ENCODE data around the gene MMRN2. TPM values are rescaled to one million over a fixed set of nuclear protein-coding genes. Genes with fewer than 3 reads are reported as not detected.
"Not testable (repeated sequence)": the region's sequence is repeated elsewhere in the genome, so short reads cannot be mapped to it uniquely, and the experiment has no call there.

MMRN2 gene
- total RNA-seq, 2 experiments from 2014 or later = not detected

GRCh38 chr10:86937502-86938154 is 19.8 kb downstream of the MMRN2 start:
- H3K9me3 Mint-ChIP-seq (ENCODE audit: low read depth) = no peaks in the 10 kb centered on the region
- H3K36me3 Mint-ChIP-seq = no peaks in the 10 kb centered on the region
- no peaks in the 10 kb centered on the region for H3K27me3 Mint-ChIP-seq
- no peak overlapping the region for H3K4me3 Mint-ChIP-seq
- H3K4me1 Mint-ChIP-seq = peaks cover 4% of the 10 kb centered on the region
- no peak overlapping the region for H3K27ac Mint-ChIP-seq
- ATAC-seq (no peak), DNase-seq (peak; percentile 27)
- CTCF ChIA-PET = interaction anchor here (1.1 to 3.5 kb wide), 10 partner anchors 9 to 249 kb away, joined by 3 to 35 read pairs (median 4); partner anchors contain the start of gene ADIRF

- Mint-ChIP-seq H3K4me3 (no peak overlapping the region), H3K27ac (no peak overlapping the region), H3K27me3 (no peaks in the 10 kb centered on the region), H3K4me1 (peaks cover 4% of the 10 kb centered on the region), H3K9me3 (ENCODE audit: low read depth) (no peaks in the 10 kb centered on the region), H3K36me3 (no peaks in the 10 kb centered on the region)
- peak; percentile 38 for DNase-seq
- CTCF ChIA-PET = interaction anchor here (1.3 to 1.5 kb wide), 3 partner anchors 10 to 248 kb away, joined by 3 to 4 read pairs (median 3); no protein-coding TSS in a partner anchor
- ATAC-seq = no peak
Observed at GRCh38 chr10:86936661-86937501, 20.5 kb downstream of the MMRN2 start.

DNA sequence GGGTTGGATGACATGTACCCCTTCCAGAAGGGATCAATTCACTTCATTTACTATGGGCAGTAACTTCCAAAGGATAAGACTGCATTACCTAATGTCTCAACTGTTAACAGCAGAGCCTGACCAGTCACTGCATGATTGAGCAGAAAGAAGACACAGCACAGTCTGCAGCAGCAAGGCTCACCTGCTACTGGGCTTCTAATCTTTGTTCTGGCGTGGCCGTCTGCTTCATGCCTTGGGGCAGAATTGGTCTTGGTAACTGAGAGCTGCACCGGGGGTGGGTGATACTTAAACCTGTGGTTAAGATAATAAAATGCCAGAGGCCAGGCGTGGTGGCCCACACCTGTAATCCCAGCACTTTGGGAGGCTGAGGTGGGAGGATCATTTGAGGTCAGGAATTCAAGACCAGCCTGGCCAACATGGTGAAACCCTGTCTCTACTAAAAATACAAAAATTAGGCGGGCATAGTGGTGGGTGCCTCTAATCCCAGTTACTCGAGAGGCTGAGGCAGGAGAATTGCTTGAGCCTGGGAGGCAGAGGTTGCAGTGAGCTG is 23.2 kb downstream of the MMRN2 start:
- H3K9me3 Mint-ChIP-seq (ENCODE audit: low read depth); H3K4me1 Mint-ChIP-seq; H3K27me3 Mint-ChIP-seq; H3K27ac Mint-ChIP-seq; CTCF ChIA-PET; DNase-seq; H3K36me3 Mint-ChIP-seq; ATAC-seq; H3K4me3 Mint-ChIP-seq: not testable (repeated sequence)

DNA sequence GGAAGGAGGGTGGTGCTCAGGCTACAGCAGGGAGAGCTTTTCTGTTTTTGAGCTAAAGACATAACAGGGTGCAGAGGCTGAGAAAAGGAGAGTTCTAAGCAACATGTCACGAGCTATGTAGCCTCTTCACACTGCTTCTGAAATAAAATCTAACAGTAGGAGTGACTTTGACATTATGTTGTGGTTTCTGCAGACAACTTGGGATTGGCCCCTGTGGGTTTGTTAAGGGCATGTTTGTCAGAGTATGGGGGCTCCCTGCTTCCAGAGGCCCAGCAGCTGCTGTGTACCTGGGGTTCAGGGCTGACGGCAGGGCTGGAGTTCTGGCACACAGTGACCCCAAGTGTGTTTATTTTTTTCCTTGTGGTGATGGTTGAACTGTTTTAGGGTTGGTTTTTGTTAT is 24.7 kb downstream of the MMRN2 start:
- no peak overlapping the region for H3K27ac Mint-ChIP-seq

GRCh38 chr10:86931872-86932271 is 25.5 kb downstream of the MMRN2 start:
- H3K4me1 Mint-ChIP-seq = no peaks in the 10 kb centered on the region
- no peaks in the 10 kb centered on the region for H3K27me3 Mint-ChIP-seq
- H3K9me3 Mint-ChIP-seq (ENCODE audit: low read depth) = no peaks in the 10 kb centered on the region
- no peak overlapping the region for H3K4me3 Mint-ChIP-seq
- no peaks in the 10 kb centered on the region for H3K36me3 Mint-ChIP-seq
- no peak overlapping the region for H3K27ac Mint-ChIP-seq
- DNase-seq (no peak), ATAC-seq (no peak)
- CTCF ChIA-PET = interaction anchor here (0.8 to 1.2 kb wide), 2 partner anchors 8 to 10 kb away, joined by 3 read pairs; no protein-coding TSS in a partner anchor

More for the DNA sequence above, 24.7 kb downstream of the MMRN2 start:
- Mint-ChIP-seq H3K27me3 (no peaks in the 10 kb centered on the region), H3K9me3 (ENCODE audit: low read depth) (no peaks in the 10 kb centered on the region), H3K36me3 (no peaks in the 10 kb centered on the region), H3K4me3 (no peak overlapping the region), H3K4me1 (no peaks in the 10 kb centered on the region)
- CTCF ChIA-PET = interaction anchor here (1.2 kb wide), 1 partner anchor 9 kb away, joined by 3 read pairs; no protein-coding TSS in a partner anchor
- ATAC-seq (no peak), DNase-seq (no peak)

DNA sequence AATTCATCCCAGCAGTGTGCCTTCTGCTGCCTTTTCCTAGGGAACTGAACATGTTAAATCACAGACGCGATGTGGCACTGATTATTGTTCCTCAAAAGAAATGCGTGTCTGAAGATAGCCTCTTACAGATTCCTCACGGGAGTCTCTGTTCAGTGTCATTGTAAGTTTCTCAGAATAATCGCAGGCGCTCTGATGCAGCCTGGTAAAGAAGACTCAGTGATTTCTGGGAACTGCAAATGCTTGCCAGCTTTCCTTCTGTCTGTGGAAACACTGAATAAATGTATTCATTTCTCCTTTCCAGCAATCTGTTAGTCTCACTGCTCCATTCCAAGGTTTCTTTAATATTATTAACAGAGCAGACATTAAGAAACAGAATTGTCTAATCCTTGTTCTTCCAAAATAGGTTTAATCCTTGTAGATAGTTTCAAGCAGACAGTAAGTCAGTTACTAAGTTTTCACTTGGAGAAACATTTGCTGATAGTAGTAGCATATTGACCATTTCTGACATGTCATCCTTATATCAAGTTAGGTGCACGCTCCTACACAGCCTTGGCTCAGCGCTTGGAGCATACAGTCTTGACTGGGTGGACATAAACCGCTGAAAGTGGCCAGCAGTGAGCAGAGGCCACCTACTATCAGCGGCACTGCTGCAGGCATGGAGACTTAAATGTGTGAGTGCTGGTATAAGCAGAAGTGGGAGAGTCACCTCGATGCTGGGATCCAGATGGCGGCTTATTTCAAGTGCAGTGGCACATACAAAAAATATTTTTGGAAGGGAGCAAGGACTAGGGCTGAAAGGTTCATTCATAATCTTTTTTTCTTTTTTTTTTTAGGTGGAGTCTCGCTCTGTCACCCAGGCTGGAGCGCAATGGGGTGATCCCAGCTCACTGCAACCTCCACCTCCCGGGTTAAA is 27.7 kb downstream of the MMRN2 start:
- DNase-seq (no peak), ATAC-seq (no peak)
- CTCF ChIA-PET = no interaction called here
- Mint-ChIP-seq H3K27me3 (no peaks in the 10 kb centered on the region), H3K27ac (no peak overlapping the region), H3K36me3 (no peaks in the 10 kb centered on the region), H3K9me3 (ENCODE audit: low read depth) (no peaks in the 10 kb centered on the region), H3K4me1 (no peaks in the 10 kb centered on the region), H3K4me3 (no peak overlapping the region)

DNA sequence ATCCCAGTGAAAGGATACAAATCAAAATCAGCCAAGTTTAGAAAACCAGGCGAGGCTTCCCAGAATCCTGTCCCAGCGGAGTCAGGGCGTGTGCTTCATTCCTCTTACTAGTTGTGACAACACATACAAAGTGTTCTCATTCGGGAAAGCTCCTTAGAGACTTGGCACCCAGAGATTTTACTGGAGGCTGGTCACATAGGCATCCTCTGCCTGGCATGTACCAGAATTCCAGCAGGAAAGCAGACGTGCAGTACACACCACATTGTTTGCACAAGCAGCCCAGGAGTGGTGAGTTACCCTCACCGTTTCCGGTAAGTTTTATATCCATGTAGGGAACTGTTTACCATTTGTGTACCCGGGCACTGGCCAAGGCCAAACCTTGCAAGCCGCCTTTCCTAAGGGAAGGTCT is 34.9 kb downstream of the MMRN2 start:
- Mint-ChIP-seq H3K27ac (no peak overlapping the region), H3K9me3 (ENCODE audit: low read depth) (no peaks in the 10 kb centered on the region), H3K4me3 (no peak overlapping the region), H3K27me3 (no peaks in the 10 kb centered on the region), H3K36me3 (peaks cover 13% of the 10 kb centered on the region), H3K4me1 (no peaks in the 10 kb centered on the region)
- CTCF ChIA-PET = no interaction called here
- no peak for ATAC-seq
- DNase-seq = no peak

DNA sequence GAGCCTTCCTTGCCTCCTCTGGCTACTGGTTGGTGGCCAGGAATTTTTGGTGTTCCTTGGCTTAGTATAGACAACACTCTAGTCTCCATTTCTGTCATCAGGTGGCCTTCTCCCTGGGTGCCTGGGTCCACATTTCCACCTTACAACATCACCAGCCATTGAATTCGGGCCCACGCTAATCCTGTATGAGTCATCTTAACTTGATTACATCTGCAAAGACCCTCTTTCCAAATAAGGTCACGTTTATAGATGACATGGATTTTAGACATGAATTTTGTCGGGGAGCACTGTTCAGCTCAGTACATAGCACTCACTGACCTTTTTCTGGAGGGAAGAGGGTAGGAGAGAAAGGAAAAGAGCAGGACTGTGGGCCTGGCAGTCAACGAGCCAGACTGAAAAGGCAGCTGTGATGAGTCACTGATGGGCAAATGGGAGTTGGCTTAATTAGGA is 39.4 kb downstream of the MMRN2 start:
- Mint-ChIP-seq H3K9me3 (ENCODE audit: low read depth) (no peaks in the 10 kb centered on the region), H3K27ac (no peak overlapping the region), H3K27me3 (no peaks in the 10 kb centered on the region), H3K4me1 (no peaks in the 10 kb centered on the region), H3K36me3 (peaks cover 22% of the 10 kb centered on the region), H3K4me3 (no peak overlapping the region)
- ATAC-seq = no peak
- CTCF ChIA-PET = interaction anchor here (2.4 kb wide), 1 partner anchor 21 kb away, joined by 9 read pairs; no protein-coding TSS in a partner anchor
- no peak for DNase-seq

DNA sequence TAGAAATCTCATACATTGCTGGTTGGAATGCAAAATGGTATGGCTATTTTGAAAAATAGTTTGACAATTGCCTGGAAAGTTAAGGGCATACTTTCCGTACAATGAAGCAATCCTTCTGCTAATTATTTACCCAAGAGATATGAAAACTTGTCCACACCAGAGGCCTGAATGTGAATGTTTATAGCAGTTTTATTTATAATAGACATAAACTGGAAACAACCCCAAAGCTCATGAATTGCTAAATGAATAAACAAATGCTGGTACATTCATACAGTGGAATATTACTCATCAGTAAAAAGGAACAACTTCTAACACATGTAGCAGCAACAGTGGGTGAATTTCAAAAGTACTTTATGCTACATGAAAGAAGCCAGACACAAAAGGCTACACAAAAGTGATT is 42.7 kb downstream of the MMRN2 start:
- H3K4me3 Mint-ChIP-seq = no peak overlapping the region
- H3K27ac Mint-ChIP-seq = no peak overlapping the region
- no peaks in the 10 kb centered on the region for H3K9me3 Mint-ChIP-seq (ENCODE audit: low read depth)
- no peaks in the 10 kb centered on the region for H3K4me1 Mint-ChIP-seq
- CTCF ChIA-PET = interaction anchor here (1.0 kb wide), 1 partner anchor 24 kb away, joined by 3 read pairs; no protein-coding TSS in a partner anchor
- no peak for ATAC-seq
- H3K27me3 Mint-ChIP-seq = no peaks in the 10 kb centered on the region
- DNase-seq = no peak
- peaks cover 21% of the 10 kb centered on the region for H3K36me3 Mint-ChIP-seq

DNA sequence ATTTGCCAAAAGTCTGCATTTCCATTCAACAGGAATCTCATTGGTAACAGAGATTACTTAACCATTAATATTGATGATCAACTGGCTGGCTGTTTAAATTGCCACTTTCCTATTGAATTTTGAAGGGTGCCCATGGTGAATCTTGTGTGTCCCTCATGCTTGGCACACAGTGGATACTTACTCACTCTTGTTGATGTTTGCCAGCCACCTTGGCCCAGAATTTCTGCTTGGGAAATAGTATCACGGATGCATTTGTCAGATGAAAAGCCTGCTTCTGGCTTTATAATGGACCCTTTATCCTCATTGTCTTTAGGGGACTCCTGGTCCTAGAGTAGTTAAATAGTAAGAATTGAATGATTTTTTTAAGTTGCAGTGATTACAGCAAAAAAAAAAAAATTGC is 52.0 kb downstream of the MMRN2 start:
- CTCF ChIA-PET = no interaction called here
- Mint-ChIP-seq H3K4me3 (no peak overlapping the region), H3K27ac (no peak overlapping the region), H3K27me3 (no peaks in the 10 kb centered on the region), H3K4me1 (no peaks in the 10 kb centered on the region), H3K9me3 (ENCODE audit: low read depth) (peaks cover 4% of the 10 kb centered on the region), H3K36me3 (peaks cover 22% of the 10 kb centered on the region)
- ATAC-seq (no peak), DNase-seq (no peak)

GRCh38 chr10:86904600-86904999 is 52.8 kb downstream of the MMRN2 start:
- H3K27ac Mint-ChIP-seq = no peak overlapping the region

DNA sequence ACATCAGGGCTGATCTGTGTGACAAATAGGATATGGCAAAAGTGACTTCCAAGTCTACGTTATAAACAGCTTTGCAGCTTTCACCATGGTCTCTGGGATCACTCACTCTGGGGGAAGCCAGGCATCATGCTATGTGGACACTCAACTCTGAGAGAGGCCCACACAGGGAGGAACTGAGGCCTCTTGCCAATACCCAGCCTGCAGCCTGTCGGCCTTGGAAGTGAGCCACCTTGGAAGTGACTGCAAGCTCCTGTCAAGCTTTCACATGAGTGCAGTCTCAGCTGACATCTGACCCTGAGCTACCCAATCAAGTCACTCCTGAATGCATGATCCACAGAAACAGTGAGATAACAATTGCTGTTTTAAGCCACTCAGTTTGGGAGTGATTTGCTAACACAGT is 56.5 kb downstream of the MMRN2 start:
- DNase-seq (no peak), ATAC-seq (no peak)
- H3K27me3 Mint-ChIP-seq = no peaks in the 10 kb centered on the region
- CTCF ChIA-PET = interaction anchor here (0.6 to 2.9 kb wide), 6 partner anchors 12 to 213 kb away, joined by 3 to 12 read pairs (median 4); no protein-coding TSS in a partner anchor
- H3K36me3 Mint-ChIP-seq = peaks cover 10% of the 10 kb centered on the region
- H3K9me3 Mint-ChIP-seq (ENCODE audit: low read depth) = no peaks in the 10 kb centered on the region
- H3K4me3 Mint-ChIP-seq = no peak overlapping the region
- H3K4me1 Mint-ChIP-seq = no peaks in the 10 kb centered on the region
- H3K27ac Mint-ChIP-seq = no peak overlapping the region

More at GRCh38 chr10:86904600-86904999, 52.8 kb downstream of the MMRN2 start:
- Mint-ChIP-seq H3K4me1 (no peaks in the 10 kb centered on the region), H3K27me3 (no peaks in the 10 kb centered on the region), H3K9me3 (ENCODE audit: low read depth) (peaks cover 4% of the 10 kb centered on the region), H3K36me3 (peaks cover 22% of the 10 kb centered on the region), H3K4me3 (no peak overlapping the region)
- DNase-seq = no peak
- ATAC-seq = no peak
- CTCF ChIA-PET = no interaction called here
